Endometrial microvascular endothelial cells (primary cell): ENCODE results near the gene EREG. TPM values are rescaled to one million over a fixed set of nuclear protein-coding genes. Genes with fewer than 3 reads are reported as not detected.

Experiments
- in situ Hi-C: cut with HindIII; loops from 2 replicates; pipeline ENCODE4 v1.10.0; 2017; ENCODE audit warnings: low sequenced_read_pairs, low pct_unique_long_range_greater_than_20kb; ENCODE audit errors: inconsistent ontology term
- total RNA-seq: library from RNA; depleted of rRNA; stranded (reverse); fragments of >200 nt; gene quantifications from one replicate; pipeline ENCODE4 v1.2.3, GENCODE V29; 2015; ENCODE audit errors: inconsistent ontology term

Gene EREG
- total RNA-seq, 1 donor from 2014 or later = not detected

DNA sequence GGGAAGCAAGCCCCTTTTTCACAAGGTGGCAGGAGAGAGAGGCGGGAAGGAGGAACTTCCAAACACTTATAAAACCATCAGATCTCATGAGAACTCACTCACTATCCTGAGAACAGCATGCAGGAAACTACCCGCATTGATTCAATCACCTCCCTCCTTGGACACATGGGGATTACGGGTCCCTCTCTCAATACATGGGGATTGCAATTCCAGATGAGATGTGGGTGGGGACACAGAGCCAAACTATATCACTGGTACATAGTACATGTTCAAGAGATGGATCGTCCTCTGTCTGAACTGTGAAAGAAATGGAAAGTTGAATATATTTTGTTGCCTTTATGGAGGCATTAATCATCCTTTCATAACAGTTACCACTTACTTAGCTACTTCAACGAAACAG lies 12.8 kb downstream of the EREG start:
- in situ Hi-C loops = loop anchor here (25.0 kb wide), 1 partner anchor 160 kb away; no protein-coding TSS in a partner anchor

DNA sequence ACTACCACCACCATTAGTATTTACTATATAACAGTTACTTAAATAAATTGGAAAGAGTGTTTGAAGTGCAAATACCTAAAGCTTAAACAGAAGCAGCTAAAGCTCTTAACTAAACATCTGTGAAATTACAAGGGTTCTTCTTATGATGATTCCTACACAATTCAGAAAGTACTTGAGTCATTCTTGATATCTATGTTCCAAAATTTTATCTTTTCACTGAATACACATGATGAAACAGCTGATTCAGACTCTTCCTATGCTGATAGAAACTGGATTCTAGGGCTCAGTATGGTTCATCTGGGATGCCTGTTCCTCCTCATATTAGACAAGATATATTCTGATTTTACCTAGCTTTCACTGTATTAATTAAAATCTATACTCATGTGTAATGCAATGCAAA lies 13.6 kb downstream of the EREG start:
- in situ Hi-C loops = loop anchor here (25.0 kb wide), 1 partner anchor 159 kb away; no protein-coding TSS in a partner anchor

DNA sequence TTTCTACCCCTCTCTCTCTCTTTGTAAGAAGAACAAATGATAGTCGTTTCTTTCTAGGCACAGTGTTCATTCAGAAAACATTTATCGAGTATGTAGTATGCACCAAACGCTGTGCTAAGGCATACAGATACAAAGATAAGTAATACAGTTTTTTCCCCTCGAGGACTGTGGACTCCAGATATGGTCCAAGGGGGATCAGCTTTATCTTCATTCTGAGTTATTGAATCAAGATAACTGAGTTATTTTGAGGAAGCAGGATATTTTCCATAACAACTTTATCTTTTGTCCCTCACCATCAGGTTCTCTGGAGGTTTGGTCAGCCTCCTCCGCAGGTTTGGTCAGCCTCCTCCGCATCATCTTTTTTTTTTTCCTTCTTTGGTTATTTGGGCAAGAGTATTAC lies 15.0 kb downstream of the EREG start:
- in situ Hi-C loops = loop anchor here (25.0 kb wide), 1 partner anchor 157 kb away; no protein-coding TSS in a partner anchor

DNA sequence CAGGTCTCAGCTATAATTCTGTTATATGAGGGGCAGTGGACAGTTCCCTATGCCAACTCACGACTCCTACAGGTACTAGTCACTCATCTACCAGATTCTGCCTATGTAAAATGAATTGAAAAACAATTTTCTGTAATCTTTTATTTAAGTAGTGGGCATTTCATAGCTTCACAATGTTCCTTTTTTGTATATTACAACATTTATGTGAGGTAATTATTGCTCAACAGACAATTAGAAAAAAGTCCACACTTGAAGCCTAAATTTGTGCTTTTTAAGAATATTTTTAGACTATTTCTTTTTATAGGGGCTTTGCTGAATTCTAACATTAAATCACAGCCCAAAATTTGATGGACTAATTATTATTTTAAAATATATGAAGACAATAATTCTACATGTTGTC lies 20.4 kb downstream of the EREG start:
- in situ Hi-C loops = loop anchor here (25.0 kb wide), 1 partner anchor 152 kb away; no protein-coding TSS in a partner anchor

DNA sequence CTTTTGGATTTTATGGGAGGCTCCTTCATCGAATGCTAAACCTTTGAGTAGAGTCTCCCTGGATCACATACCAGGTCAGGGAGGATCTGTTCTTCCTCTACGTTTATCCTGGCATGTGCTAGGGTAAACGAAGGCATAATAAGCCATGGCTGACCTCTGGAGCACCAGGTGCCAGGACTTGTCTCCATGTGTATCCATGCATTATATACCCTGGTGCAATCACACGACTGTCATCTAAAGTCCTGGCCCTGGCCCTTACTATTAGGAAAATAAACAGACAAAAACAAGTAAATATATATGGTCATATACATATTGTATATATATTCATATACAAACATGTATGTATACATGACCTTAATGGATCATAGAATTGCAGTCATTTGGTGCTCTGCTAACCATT lies 21.2 kb downstream of the EREG start:
- in situ Hi-C loops = loop anchor here (25.0 kb wide), 1 partner anchor 151 kb away; no protein-coding TSS in a partner anchor

DNA sequence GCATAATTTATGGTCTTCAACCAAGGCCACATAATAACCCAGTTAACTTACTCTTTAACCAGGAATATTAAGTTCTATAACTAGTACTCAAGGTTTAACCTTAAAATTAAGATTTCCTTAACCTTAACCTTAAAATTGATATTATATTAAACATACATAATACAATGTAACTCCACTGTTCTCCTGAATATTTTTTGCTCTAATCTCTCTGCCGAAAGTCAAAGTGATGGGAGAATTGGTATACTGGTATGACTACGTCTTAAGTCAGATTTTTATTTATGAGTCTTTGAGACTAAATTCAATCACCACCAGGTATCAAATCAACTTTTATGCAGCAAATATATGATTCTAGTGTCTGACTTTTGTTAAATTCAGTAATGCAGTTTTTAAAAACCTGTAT lies 22.8 kb downstream of the EREG start:
- in situ Hi-C loops = loop anchor here (25.0 kb wide), 1 partner anchor 150 kb away; no protein-coding TSS in a partner anchor

DNA sequence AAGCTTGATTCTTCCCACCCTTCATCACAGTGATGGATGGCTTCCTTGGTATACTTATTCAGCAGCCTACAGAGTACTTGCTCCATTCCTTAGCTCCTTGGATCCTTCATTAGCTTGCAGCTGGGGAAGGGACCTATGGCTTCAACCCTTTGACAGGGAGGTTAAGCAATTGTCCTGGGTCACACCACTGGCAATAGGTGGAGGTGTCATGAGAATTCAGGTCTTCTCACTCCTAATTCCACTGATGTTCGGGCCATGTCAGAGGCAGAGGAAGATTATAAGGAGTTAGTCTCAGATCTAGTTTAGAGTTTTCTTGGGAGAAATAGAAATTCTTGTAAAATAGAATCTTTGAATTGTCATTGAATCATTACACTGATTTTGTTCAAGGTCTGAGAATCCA lies 24.5 kb downstream of the EREG start:
- in situ Hi-C loops = loop anchor here (25.0 kb wide), 1 partner anchor 148 kb away; no protein-coding TSS in a partner anchor

DNA sequence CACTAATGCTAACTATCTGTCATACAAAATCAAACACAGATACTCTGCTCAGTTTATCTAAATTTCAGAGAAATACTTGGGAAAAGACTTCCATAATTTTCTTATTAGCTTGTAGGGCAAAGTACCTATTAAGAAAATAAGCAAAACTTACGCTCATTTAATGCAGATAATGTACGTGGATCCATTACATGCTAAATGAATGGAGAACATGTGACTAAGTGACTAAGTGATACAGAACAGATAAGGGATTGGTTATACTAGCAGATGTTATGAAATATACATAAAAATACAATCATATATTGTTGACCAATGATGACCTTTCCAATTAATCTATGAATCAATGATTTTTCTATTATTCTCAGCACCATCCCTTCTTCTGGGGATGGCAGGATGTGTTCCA lies 25.7 kb downstream of the EREG start:
- in situ Hi-C loops = loop anchor here (25.0 kb wide), 1 partner anchor 147 kb away; no protein-coding TSS in a partner anchor

DNA sequence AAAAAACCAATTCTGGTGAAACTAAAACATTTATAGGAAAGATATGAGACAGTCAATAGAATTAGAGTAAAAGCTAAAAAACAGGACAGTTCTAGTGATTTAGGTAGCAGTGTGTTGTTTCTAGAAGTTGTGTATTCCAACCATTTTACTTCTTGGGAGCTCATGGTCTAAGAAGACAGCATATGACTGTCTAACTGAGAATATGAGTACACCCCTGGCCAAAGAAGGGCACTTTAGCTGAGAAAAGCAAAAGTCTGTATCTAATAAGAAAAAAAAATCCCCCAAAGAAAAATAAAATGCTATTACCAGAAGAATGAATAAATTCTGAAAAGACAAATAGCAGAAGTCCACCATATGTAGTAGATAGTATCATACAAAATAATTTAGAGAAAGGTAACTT lies 26.4 kb downstream of the EREG start:
- in situ Hi-C loops = loop anchor here (25.0 kb wide), 1 partner anchor 146 kb away; no protein-coding TSS in a partner anchor

DNA sequence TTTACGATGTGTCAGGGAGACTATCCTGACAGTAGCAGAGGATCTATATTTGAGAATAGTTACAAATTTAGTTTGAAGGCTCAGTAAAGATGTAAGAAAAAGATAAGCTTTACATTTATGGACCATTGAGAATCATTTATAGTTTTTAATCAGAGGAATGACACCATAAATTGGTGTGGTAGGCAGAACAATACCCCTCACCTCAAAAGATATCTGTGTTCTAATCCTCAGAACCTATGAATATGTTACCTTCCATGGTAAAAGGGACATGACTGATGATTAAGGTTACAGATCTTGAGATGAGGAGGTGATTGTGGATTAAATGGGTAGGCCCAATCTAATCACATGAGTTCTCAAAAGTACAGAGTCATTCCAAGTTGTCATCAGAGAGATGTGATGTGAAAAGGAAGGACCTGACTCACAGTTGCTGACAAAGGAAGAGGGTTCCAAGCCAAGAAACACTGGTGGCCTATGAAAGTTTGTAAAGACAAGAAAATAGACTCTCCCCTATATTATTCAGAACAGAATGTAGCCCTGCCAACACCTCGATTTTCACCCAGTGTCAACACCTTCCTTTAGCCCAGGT lies 27.0 kb downstream of the EREG start:
- in situ Hi-C loops = loop anchor here (25.0 kb wide), 1 partner anchor 145 kb away; no protein-coding TSS in a partner anchor

DNA sequence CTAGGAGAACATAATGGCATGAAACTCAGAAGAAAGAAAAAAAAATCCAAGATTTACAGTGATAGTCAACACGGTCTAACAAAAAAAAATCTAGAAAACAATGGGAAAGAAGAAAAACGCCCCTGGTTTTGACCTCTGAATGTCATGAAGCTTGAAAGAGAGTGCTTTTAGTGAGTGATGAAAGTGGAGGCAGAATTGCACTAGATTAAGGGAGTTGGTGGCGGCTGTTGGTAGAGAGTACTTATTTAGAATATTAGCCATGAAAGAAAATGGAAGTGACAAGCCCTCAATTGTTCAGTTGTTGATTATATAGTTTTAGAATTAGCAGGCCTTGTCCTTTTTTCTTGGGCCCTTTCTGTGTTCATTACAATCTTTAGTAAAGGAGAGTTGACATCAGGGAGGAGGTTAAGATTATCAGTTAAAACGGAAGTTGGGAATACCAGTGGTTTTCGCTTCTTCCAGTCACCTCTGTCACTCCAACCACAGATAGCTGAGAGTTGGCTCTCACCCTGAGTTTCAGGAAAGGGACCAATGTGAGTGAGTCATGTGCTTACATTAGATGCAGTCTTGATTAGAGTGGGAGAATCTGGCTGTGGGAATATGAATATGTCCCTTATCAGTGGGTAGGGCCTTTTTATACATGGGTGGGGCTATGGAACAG lies 29.7 kb downstream of the EREG start:
- in situ Hi-C loops = loop anchor here (25.0 kb wide), 1 partner anchor 143 kb away; no protein-coding TSS in a partner anchor

DNA sequence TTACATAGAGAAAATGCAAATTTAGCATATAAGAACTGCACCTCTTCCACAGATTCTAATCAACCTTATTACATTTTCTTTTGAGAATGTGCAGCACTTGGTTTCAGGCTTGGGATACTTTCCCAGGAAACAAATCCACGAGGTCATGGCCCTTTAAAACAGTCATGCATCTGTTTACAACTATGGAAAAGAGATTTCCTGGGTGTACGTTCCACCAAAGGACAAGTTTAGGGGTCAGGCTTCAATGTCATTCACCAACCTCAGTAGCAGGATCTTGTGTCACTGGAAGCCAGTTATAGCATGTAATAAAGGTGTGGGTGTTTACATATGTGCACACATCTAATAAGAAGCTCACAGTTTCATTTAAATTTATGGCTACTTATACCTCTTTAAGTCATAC lies 30.7 kb downstream of the EREG start:
- in situ Hi-C loops = loop anchor here (25.0 kb wide), 1 partner anchor 142 kb away; no protein-coding TSS in a partner anchor

DNA sequence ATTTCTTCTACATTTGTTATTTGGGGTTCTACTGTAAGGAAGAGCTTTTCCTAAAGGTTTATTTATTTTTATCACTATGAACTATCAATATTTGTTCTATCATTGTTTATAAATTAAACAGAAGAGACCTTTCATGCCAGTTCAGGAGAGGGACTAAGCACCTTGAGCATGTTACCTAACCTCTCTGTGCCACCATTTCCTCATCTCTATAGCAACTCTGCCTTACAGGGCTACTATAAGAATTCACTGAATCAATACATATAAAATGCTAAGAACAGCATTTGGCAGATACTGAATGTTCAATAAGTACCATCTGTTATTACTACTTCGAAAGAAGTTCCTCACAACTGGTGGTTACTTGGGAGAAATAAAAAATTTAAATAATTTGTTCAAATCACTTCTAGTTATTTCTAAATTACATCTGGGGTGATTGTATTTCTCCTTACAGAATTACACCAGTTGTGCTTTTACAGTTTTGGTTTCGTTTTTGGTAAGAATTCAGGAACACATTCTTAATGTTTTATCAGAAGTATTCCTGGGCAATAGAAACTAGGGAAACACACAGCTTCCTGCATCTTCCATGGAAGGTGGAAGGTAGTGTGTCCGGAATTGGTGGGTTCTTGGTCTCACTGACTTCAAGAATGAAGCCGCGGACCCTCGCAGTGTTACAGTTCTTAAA lies 32.9 kb downstream of the EREG start:
- in situ Hi-C loops = loop anchor here (25.0 kb wide), 1 partner anchor 139 kb away; no protein-coding TSS in a partner anchor

DNA sequence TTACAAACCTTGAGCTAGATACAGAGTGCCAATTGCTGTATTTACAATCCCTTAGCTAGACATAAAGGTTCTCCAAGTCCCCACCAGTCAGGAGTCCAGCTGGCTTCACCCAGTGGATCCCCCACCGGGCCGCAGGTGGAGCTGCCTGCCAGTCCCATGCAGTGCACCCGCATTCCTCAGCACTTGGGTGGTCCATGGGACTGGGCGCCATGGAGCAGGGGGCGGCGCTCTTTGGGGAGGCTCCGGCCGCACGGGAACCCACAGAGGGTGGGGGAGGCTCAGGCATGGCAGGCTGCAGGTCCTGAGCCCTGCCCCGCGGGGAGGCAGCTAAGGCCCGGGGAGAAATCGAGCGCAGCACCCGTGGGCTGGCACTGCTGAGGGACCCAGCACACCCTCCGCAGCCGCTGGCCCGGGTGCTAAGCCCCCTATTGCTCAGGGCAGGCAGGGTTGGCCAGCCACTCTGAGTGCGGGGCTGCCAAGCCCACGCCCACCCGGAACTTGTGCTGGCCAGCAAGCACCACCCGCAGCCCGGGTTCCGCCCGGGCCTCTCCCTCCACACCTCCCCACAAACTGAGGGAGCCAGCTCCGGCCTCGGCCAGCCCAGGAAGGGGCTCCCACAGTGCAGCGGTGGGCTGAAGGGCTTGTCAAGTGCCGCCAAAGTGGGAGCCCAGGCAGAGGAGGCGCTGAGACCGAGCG lies 34.1 kb downstream of the EREG start:
- in situ Hi-C loops = loop anchor here (25.0 kb wide), 1 partner anchor 138 kb away; no protein-coding TSS in a partner anchor

DNA sequence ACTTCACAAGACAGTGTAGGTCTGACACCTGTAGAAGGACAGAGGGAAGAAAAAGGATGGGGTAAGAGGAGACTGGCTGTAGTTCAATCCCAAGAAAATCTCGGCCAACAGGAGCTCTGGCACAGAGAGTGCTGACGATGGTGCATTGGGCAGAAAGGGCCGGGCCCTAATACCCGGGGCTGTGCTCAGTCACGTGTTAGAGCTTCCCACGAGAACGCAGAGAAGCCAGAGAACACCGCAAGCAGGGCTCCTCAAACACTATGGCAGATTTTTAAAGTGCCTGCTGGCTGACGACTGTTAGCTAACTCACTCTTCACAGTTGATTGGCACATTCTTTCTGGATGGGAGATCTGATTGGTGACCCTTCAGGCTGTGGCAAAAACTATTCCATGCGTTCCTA lies 35.5 kb downstream of the EREG start:
- in situ Hi-C loops = no loop called here

DNA sequence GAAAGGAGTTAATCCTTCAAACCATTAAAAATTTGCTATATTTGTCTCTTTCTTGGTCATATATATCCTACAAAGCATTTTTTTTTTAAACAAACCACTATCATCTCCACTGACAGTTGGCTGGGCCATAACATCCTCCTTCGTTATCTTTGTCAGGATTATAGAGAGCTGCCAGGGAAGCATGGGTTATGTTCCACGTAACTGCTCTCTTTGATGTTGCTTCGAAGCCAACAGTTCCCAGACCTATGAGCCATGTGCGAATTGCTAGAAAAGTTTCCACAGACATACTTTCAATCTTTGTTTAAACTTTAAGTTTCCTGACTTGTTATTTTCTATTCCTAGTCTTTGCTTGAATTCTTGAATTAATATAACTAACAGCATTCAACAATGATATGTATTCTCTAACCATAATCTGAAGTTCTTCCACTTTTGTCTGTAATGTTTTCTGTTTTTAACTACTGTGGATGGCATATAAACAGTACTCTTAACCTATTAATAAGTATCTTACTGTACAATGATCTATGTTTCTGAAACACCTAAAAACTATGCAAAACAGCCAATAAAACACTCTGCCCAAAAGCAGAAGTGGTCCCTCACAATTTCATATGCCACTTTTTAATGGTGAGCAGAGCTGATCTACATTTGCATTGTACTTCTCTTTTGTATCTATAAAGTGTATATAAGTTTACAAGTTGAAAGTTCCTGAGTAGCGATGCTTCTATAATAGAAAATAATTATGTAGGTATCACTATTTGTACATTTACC lies 37.9 kb downstream of the EREG start:
- in situ Hi-C loops = no loop called here

DNA sequence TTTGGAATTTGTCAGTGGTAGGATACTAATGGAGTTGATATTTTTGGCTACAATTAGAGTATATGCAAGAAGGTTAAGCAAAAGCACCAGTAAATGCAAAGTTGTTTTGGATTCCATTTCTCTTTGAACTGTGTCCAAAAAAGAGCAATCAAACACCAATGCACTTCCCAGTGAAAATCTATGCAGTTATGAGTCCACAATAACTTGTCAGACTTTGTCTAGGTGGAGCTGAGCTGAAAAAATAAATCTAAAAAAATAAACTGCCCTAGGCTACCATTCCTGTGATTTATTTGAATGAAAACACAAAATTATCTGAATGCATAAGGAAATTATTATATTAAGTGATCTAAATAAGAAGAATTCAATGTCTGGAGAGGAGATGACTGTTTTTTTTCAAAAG lies 42.9 kb downstream of the EREG start:
- in situ Hi-C loops = no loop called here

DNA sequence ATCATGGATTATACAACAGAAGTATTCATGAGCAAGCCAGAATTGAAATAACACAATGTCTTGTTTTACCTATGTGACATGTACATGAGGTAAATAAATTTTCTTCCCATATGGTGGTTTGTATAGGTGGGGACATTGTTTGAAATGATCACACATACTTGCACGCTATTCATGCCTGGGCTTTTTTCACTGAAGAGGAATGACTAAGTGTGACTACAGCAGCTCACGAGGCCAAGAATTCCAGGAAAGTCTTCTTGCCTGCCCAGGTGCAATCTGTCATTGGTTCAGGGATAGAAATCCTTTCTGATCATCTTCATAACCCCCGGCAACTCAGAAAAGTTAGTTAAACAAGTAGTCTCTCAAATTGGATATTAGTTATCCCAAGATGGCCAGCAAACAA lies 43.7 kb downstream of the EREG start:
- in situ Hi-C loops = no loop called here
